ENCODE measurements around the gene PATJ. TPM values are rescaled to one million over a fixed set of nuclear protein-coding genes. Genes with fewer than 3 reads are reported as not detected.

The PATJ gene
- total RNA-seq, 1 experiment from 2014 or later, result 48.8 TPM

DNA sequence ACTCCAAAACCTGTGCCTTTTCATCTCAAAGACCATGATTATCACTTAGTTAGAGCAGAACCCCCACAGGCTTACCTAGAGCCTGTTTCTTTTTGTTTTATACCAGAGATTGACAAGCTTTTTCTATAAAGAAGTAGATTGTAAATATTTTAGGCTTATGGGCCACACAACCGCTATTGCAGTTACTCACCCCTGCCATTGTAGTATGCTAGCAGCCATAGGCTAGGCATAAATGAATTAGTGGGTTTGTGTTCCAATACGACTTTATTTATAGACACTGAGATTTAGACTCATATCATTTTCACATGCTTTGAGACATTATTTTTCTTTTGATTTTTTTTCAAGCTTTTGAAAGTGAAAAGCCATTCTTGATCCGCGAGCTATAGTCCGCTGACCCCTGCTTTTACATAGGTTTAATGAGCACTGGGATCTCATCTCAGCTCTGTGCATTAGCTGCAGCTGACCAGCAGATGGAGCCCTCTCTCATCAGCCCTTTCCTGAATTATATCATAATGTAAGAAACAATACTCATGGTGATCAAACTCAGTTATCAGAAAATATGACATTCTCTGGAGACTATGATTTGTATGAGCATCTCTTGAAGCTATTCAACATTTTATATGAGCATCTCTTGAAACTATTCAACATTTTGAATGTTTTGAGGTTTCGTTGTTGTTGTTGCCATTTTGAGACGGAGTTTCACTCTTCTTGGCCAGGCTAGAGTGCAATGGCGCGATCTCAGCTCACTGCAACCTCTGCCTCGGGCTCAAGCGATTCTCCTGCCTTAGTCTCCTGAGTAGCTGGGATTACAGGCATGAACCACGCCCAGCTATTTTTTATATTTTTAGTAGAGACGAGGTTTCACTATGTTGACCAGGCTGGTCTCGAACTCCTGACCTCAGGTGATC is 340.4 kb downstream of the PATJ start (continued):
- no peak for TF ChIP-seq SP1 (IDR thresholded peaks at IDR 0.05; ENCODE audit: low read depth)

DNA sequence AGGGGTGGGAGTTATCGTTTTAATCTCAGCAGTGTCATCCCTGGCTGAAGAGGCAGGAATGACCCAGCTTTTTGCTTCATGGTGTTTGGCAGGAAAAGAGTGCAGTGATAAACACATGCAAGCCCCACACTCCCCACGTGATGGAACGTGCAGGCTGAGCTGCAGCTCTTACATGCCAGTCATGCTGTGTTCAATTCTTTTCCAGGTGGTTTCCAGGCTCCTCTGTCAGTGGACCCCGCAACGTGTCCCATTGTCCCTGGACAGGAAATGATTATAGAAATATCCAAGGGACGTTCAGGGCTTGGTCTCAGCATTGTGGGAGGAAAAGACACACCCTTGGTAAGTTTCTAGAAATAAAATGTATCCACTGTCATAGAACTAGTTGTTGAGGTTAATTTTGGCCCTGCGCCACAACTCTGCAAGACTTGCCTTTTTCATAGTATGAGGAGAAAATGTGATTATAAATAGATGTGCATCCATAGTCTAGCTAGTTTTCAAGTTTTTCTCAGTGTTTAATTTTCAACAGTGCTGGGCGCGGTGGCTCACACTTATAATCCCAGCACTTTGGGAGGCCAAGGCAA is 342.1 kb downstream of the PATJ start:
- no peaks in the 10 kb centered on the region for H3K27me3 ChIP-seq (ENCODE audit: insufficient read depth, low read length)
- TF ChIP-seq JUND (IDR thresholded peaks at IDR 0.05), result no peak
- no peak for TF ChIP-seq SRF (IDR thresholded peaks at IDR 0.05; ENCODE audit: low read depth)
- TF ChIP-seq, protein P1, sequence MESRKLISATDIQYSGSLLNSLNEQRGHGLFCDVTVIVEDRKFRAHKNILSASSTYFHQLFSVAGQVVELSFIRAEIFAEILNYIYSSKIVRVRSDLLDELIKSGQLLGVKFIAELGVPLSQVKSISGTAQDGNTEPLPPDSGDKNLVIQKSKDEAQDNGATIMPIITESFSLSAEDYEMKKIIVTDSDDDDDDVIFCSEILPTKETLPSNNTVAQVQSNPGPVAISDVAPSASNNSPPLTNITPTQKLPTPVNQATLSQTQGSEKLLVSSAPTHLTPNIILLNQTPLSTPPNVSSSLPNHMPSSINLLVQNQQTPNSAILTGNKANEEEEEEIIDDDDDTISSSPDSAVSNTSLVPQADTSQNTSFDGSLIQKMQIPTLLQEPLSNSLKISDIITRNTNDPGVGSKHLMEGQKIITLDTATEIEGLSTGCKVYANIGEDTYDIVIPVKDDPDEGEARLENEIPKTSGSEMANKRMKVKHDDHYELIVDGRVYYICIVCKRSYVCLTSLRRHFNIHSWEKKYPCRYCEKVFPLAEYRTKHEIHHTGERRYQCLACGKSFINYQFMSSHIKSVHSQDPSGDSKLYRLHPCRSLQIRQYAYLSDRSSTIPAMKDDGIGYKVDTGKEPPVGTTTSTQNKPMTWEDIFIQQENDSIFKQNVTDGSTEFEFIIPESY (IDR thresholded peaks at IDR 0.05; ENCODE audit: extremely low read depth, insufficient replicate concordance, low read length), result no peak
- no peak for TF ChIP-seq EGR1 (IDR thresholded peaks at IDR 0.05; ENCODE audit: low read depth)
- no peak for TF ChIP-seq EZH2 (IDR thresholded peaks at IDR 0.05)
- no peak for TF ChIP-seq FOSL1 (IDR thresholded peaks at IDR 0.05; ENCODE audit: low read depth)
- no peak for TF ChIP-seq ELF1 (IDR thresholded peaks at IDR 0.05; ENCODE audit: borderline replicate concordance, low read depth)
- TF ChIP-seq ZFX (IDR thresholded peaks at IDR 0.05), result no peak
- no peak for TF ChIP-seq SP1 (IDR thresholded peaks at IDR 0.05; ENCODE audit: low read depth)
- TF ChIP-seq, protein P2, sequence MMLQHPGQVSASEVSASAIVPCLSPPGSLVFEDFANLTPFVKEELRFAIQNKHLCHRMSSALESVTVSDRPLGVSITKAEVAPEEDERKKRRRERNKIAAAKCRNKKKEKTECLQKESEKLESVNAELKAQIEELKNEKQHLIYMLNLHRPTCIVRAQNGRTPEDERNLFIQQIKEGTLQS (IDR thresholded peaks at IDR 0.05), result no peak
- TF ChIP-seq YY1 (IDR thresholded peaks at IDR 0.05; ENCODE audit: extremely low read depth, insufficient replicate concordance, low read depth, low read length), result no peak
- no peak for TF ChIP-seq EZH2phosphoT487 (IDR thresholded peaks at IDR 0.05; ENCODE audit: borderline replicate concordance)
- no peak for TF ChIP-seq POLR2A (IDR thresholded peaks at IDR 0.05; ENCODE audit: borderline replicate concordance, extremely low read depth, insufficient read depth, insufficient read length)
- TF ChIP-seq ZNF274 (IDR thresholded peaks at IDR 0.05; ENCODE audit: low read depth, low read length), result no peak
- no peak for TF ChIP-seq SIN3A (IDR thresholded peaks at IDR 0.05; ENCODE audit: low read depth)
- TF ChIP-seq CBX3 (IDR thresholded peaks at IDR 0.05; ENCODE audit: low read depth), result no peak
- H3K4me1 ChIP-seq (ENCODE audit: control insufficient read depth in 1 of 2, insufficient read depth in 2 of 2, low read length in 2 of 2), result no peaks in the 10 kb centered on the region
- no peak overlapping the region for H3K9ac ChIP-seq (ENCODE audit: low read length)
- H3K36me3 ChIP-seq (ENCODE audit: control insufficient read depth in 1 of 2, insufficient read depth in 2 of 2, low read length in 2 of 2), result 0 out of 4 replicates have a peak, but pooled peaks cover 0 to 2% of the 10 kb centered on the region in 2 experiments
- no peak overlapping the region for H3K27ac ChIP-seq (ENCODE audit: low read depth, low read length)
- no TSS peak for BruUV-seq (replicated peaks)
- POLR2A ChIA-PET, result no interaction called here
- CTCF ChIA-PET, result interaction anchor here (1.2 to 2.5 kb wide), 3 partner anchors 9 to 60 kb away, joined by 3 to 9 read pairs (median 5); no protein-coding TSS in a partner anchor
- no peaks in the 10 kb centered on the region for H3K79me2 ChIP-seq (ENCODE audit: insufficient read depth, low read length)
- no peaks in the 10 kb centered on the region for H3K9me3 ChIP-seq (ENCODE audit: control insufficient read depth in 1 of 2, insufficient read depth in 1 of 2, low read depth in 1 of 2, low read length in 2 of 2)
- H2AFZ ChIP-seq (ENCODE audit: low read depth, low read length, poor library complexity, severe bottlenecking), result no peak overlapping the region
- intact Hi-C loops (cut with micrococcal nuclease), result no loop called here
- H3K9me2 ChIP-seq (ENCODE audit: insufficient read depth), result no peaks in the 10 kb centered on the region
- H3K4me3 ChIP-seq (replicated peaks in 1 of 2; ENCODE audit: low read depth in 1 of 2, low read length in 2 of 2), result no peak overlapping the region
- no peaks in the 10 kb centered on the region; the same call in 1 of the 2 replicates for H4K20me1 ChIP-seq (ENCODE audit: insufficient read depth)
- RAD21 ChIA-PET (ENCODE audit: low non-redundant PET in 1 of 2, low total read pairs in 2 of 2, uncharacterized antibody in 2 of 2, unreplicated experiment in 2 of 2), result no interaction called here
- no peak overlapping the region for H3K4me2 ChIP-seq (ENCODE audit: low read length)
- DNase-seq (ENCODE audit: low read depth, low spot score) (no peak), ATAC-seq (no peak)
